Measurements from ENCODE around the gene PLS3.

DNA sequence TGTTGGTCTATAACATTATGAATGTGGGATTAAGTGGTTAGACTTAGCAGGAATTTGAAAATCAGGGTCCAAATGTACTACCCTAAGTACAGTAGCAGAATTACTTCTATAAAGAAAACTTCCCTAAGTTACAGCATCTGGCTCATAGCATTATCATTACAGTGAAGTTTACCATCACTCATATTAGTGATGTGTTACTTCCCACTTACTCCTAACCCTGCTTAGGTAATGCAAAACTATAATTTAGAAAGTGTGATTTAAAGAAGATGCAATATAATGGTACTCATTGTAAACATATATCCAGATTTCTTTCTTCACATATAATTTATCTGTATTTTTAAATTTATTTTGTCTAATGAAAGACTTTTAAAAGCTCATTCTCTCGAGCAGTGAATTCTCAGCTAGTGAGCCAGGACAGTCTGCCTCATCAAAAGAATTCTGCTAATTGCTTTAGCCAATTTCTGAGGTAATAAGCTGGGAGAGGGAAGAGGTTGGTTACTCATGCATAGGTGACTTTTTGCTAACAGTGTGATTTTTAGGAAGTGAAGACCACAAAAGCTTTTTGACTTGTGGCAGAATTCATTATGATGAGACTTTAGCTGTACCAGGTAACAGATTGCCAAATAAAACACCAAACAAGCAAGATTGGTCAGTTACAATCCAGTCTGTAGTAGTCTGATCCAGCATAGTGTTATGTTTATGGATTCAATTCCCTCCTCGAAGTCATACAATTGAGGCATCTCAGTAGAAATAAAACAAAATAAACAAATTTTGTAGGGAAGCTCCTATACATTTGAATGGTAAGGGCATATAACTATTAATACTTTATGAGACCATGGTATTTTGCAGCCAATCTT lies 21.0 kb downstream of the PLS3 start:
- no peak for TF ChIP-seq MEF2D (tag; conservative IDR thresholded peaks at IDR 0.05; ENCODE audit: low read depth)
- no peak for TF ChIP-seq RAD21 (CRISPR knock-in tag; conservative IDR thresholded peaks at IDR 0.05 in 1 of 2, IDR thresholded peaks at IDR 0.05 in 1 of 2)
- TF ChIP-seq, protein P1, sequence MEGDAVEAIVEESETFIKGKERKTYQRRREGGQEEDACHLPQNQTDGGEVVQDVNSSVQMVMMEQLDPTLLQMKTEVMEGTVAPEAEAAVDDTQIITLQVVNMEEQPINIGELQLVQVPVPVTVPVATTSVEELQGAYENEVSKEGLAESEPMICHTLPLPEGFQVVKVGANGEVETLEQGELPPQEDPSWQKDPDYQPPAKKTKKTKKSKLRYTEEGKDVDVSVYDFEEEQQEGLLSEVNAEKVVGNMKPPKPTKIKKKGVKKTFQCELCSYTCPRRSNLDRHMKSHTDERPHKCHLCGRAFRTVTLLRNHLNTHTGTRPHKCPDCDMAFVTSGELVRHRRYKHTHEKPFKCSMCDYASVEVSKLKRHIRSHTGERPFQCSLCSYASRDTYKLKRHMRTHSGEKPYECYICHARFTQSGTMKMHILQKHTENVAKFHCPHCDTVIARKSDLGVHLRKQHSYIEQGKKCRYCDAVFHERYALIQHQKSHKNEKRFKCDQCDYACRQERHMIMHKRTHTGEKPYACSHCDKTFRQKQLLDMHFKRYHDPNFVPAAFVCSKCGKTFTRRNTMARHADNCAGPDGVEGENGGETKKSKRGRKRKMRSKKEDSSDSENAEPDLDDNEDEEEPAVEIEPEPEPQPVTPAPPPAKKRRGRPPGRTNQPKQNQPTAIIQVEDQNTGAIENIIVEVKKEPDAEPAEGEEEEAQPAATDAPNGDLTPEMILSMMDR (IDR thresholded peaks at IDR 0.05 in 2 of 3, conservative IDR thresholded peaks at IDR 0.05 in 1 of 3; ENCODE audit: insufficient read depth in 2 of 3, low read depth in 1 of 3, low read length in 3 of 3), result no peak
- TF ChIP-seq, protein P2, sequence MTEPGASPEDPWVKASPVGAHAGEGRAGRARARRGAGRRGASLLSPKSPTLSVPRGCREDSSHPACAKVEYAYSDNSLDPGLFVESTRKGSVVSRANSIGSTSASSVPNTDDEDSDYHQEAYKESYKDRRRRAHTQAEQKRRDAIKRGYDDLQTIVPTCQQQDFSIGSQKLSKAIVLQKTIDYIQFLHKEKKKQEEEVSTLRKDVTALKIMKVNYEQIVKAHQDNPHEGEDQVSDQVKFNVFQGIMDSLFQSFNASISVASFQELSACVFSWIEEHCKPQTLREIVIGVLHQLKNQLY (CRISPR knock-in tag; conservative IDR thresholded peaks at IDR 0.05), result no peak
- TF ChIP-seq, protein P3, sequence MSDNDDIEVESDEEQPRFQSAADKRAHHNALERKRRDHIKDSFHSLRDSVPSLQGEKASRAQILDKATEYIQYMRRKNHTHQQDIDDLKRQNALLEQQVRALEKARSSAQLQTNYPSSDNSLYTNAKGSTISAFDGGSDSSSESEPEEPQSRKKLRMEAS (CRISPR knock-in tag; IDR thresholded peaks at IDR 0.05), result no peak
- TF ChIP-seq SMARCA5 (IDR thresholded peaks at IDR 0.05), result no peak
- TF ChIP-seq BRCA1 (IDR thresholded peaks at IDR 0.05), result no peak
- TF ChIP-seq BRCA1 (CRISPR knock-in tag; IDR thresholded peaks at IDR 0.05), result no peak
- TF ChIP-seq, protein P4, sequence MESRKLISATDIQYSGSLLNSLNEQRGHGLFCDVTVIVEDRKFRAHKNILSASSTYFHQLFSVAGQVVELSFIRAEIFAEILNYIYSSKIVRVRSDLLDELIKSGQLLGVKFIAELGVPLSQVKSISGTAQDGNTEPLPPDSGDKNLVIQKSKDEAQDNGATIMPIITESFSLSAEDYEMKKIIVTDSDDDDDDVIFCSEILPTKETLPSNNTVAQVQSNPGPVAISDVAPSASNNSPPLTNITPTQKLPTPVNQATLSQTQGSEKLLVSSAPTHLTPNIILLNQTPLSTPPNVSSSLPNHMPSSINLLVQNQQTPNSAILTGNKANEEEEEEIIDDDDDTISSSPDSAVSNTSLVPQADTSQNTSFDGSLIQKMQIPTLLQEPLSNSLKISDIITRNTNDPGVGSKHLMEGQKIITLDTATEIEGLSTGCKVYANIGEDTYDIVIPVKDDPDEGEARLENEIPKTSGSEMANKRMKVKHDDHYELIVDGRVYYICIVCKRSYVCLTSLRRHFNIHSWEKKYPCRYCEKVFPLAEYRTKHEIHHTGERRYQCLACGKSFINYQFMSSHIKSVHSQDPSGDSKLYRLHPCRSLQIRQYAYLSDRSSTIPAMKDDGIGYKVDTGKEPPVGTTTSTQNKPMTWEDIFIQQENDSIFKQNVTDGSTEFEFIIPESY (CRISPR knock-in tag; IDR thresholded peaks at IDR 0.05), result no peak
- no peak for TF ChIP-seq ZFP30 (CRISPR knock-in tag; IDR thresholded peaks at IDR 0.05; ENCODE audit: borderline replicate concordance)
- no peak for TF ChIP-seq ATF7 (IDR thresholded peaks at IDR 0.05)
- TF ChIP-seq POLR2A (conservative IDR thresholded peaks at IDR 0.05), result no peak
- TF ChIP-seq, protein P5, sequence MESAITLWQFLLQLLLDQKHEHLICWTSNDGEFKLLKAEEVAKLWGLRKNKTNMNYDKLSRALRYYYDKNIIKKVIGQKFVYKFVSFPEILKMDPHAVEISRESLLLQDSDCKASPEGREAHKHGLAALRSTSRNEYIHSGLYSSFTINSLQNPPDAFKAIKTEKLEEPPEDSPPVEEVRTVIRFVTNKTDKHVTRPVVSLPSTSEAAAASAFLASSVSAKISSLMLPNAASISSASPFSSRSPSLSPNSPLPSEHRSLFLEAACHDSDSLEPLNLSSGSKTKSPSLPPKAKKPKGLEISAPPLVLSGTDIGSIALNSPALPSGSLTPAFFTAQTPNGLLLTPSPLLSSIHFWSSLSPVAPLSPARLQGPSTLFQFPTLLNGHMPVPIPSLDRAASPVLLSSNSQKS (CRISPR knock-in tag; IDR thresholded peaks at IDR 0.05), result no peak
- TF ChIP-seq SMC3 (conservative IDR thresholded peaks at IDR 0.05; ENCODE audit: insufficient read depth, low read depth, low read length), result no peak
- TF ChIP-seq HDAC2 (IDR thresholded peaks at IDR 0.05), result no peak
